ENCODE results near the gene KRT72.

The KRT72 gene

GRCh38 chr12:52630008-52630500, 28.8 kb upstream of the KRT72 start:
- Histone ChIP-seq H3K27me3 (ENCODE audit: low read depth, low read length) (peaks cover 28% of the 10 kb centered on the region), H3K27ac (ENCODE audit: low read length) (no peak overlapping the region), H3K9ac (ENCODE audit: low read length) (no peak overlapping the region), H3K79me2 (ENCODE audit: low read length) (no peaks in the 10 kb centered on the region), H4K20me1 (ENCODE audit: insufficient read depth, low read length) (no peaks in the 10 kb centered on the region), H2AFZ (ENCODE audit: low read depth, low read length) (no peak overlapping the region), H3K4me1 (ENCODE audit: low read length) (peaks cover 5% of the 10 kb centered on the region; the same call in 1 of the 2 replicates), H3K36me3 (replicated peaks; ENCODE audit: low read depth, low read length) (no peaks in the 10 kb centered on the region), H3K4me3 (ENCODE audit: low read length) (no peak overlapping the region), H3K4me2 (ENCODE audit: low read length) (no peak overlapping the region), H3K9me3 (ENCODE audit: insufficient read depth, low read length) (no peaks in the 10 kb centered on the region)
- TF ChIP-seq EZH2phosphoT487 (IDR thresholded peaks at IDR 0.05; ENCODE audit: low read depth) (no peak), CTCF (IDR thresholded peaks at IDR 0.05; ENCODE audit: low read depth, low read length) (no peak)

- TF ChIP-seq CTCF (IDR thresholded peaks at IDR 0.05; ENCODE audit: low read depth, low read length) (no peak), EZH2phosphoT487 (IDR thresholded peaks at IDR 0.05; ENCODE audit: low read depth) (no peak)
- no peaks in the 10 kb centered on the region for H4K20me1 ChIP-seq (ENCODE audit: insufficient read depth, low read length)
- H3K27ac ChIP-seq (ENCODE audit: low read length), result no peak overlapping the region
- peaks cover 5% of the 10 kb centered on the region; the same call in 1 of the 2 replicates for H3K4me1 ChIP-seq (ENCODE audit: low read length)
- no peak overlapping the region for H3K4me3 ChIP-seq (ENCODE audit: low read length)
- no peaks in the 10 kb centered on the region for H3K9me3 ChIP-seq (ENCODE audit: insufficient read depth, low read length)
- H3K9ac ChIP-seq (ENCODE audit: low read length), result no peak overlapping the region
- H3K79me2 ChIP-seq (ENCODE audit: low read length), result no peaks in the 10 kb centered on the region
- H3K27me3 ChIP-seq (ENCODE audit: low read depth, low read length), result peaks cover 34% of the 10 kb centered on the region
- H3K36me3 ChIP-seq (replicated peaks; ENCODE audit: low read depth, low read length), result no peaks in the 10 kb centered on the region
- no peak overlapping the region for H3K4me2 ChIP-seq (ENCODE audit: low read length)
- no peak overlapping the region for H2AFZ ChIP-seq (ENCODE audit: low read depth, low read length)
Measured at GRCh38 chr12:52629281-52630007, 28.2 kb upstream of the KRT72 start.

DNA sequence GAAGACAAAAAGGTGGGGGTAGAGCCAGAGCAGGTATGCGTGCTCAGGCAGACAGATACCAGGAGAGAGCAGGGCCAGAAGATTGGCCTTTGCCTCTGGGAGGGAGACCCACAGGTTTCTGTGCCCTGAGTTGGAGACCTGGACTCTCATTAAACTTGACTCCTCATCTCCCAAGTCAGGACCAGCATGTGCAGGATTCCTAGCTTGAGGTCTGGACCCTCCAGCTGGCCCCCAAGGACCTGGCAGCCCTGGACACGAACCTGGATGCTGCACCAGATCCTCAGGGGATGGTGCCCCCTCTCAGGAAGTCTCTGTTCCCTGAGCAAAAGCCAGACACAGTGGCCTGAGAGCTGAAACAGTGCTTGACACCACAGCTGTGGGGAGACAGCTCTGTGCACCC, 27.6 kb upstream of the KRT72 start:
- TF ChIP-seq CTCF (IDR thresholded peaks at IDR 0.05; ENCODE audit: low read depth, low read length) (no peak), EZH2phosphoT487 (IDR thresholded peaks at IDR 0.05; ENCODE audit: low read depth) (no peak)
- H3K4me3 ChIP-seq (ENCODE audit: low read length), result no peak overlapping the region
- no peaks in the 10 kb centered on the region for H3K36me3 ChIP-seq (replicated peaks; ENCODE audit: low read depth, low read length)
- no peaks in the 10 kb centered on the region for H4K20me1 ChIP-seq (ENCODE audit: insufficient read depth, low read length)
- H3K9ac ChIP-seq (ENCODE audit: low read length), result no peak overlapping the region
- H3K79me2 ChIP-seq (ENCODE audit: low read length), result no peaks in the 10 kb centered on the region
- no peak overlapping the region for H2AFZ ChIP-seq (ENCODE audit: low read depth, low read length)
- H3K4me2 ChIP-seq (ENCODE audit: low read length), result no peak overlapping the region
- H3K9me3 ChIP-seq (ENCODE audit: insufficient read depth, low read length), result no peaks in the 10 kb centered on the region
- no peak overlapping the region for H3K27ac ChIP-seq (ENCODE audit: low read length)
- peaks cover 5% of the 10 kb centered on the region; the same call in 1 of the 2 replicates for H3K4me1 ChIP-seq (ENCODE audit: low read length)
- H3K27me3 ChIP-seq (ENCODE audit: low read depth, low read length), result peaks cover 40% of the 10 kb centered on the region

- Histone ChIP-seq H2AFZ (ENCODE audit: low read depth, low read length) (no peak overlapping the region), H4K20me1 (ENCODE audit: insufficient read depth, low read length) (no peaks in the 10 kb centered on the region), H3K9ac (ENCODE audit: low read length) (no peak overlapping the region), H3K4me2 (ENCODE audit: low read length) (no peak overlapping the region), H3K4me1 (ENCODE audit: low read length) (peaks cover 5% of the 10 kb centered on the region; the same call in 1 of the 2 replicates), H3K4me3 (ENCODE audit: low read length) (no peak overlapping the region), H3K79me2 (ENCODE audit: low read length) (no peaks in the 10 kb centered on the region), H3K9me3 (ENCODE audit: insufficient read depth, low read length) (no peaks in the 10 kb centered on the region), H3K27ac (ENCODE audit: low read length) (no peak overlapping the region), H3K27me3 (ENCODE audit: low read depth, low read length) (peaks cover 39% of the 10 kb centered on the region), H3K36me3 (replicated peaks; ENCODE audit: low read depth, low read length) (no peaks in the 10 kb centered on the region)
- TF ChIP-seq CTCF (IDR thresholded peaks at IDR 0.05; ENCODE audit: low read depth, low read length) (no peak), EZH2phosphoT487 (IDR thresholded peaks at IDR 0.05; ENCODE audit: low read depth) (no peak)
Measured at GRCh38 chr12:52628111-52628507, 26.8 kb upstream of the KRT72 start.

All from OCI-LY3 (cell line).